Measurements from ENCODE around the gene C1orf35. TPM values are rescaled to one million over a fixed set of nuclear protein-coding genes. Genes with fewer than 3 reads are reported as not detected.

The C1orf35 gene
- total RNA-seq, 1 donor: 5.6 TPM

DNA sequence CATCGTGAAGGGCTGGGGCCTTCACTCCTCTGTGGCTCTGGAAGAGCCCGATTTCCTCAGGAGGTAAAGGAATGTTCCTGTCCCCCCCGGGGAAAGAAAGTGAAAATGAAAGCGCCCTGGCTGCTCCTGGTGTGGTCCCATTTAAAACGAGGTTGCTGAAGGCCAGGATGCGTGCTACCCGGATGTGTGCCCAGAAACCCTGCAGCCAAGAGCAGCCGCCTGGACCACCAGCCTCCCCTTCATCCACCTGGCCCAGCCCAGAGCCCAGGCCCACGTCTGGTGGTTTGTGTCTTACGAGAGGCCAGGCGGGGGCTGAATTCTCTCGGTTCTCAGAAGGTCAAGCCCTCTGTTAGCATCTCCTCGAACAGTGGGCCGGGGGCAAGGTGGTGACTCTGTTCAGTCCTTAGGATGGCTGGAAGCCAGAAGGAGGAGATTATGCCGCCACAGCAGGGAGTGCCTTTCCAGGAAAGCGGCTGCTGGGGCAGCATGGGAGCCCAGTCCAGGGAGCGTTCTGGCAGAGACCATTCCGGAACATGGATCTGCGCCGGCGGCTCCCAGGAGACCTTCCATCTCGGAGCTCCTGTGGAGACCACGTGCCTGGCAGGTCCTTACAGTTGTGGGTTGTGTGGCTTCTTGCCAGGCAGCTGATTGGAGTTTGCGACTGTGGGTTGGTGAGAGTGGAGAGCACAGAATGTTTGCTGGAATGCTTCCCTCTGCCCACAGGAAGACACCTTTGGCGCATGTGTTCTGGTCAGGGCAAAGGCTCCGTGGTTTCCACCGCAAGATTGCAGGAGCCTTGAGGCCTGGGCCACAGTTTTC, 38.3 kb upstream of the C1orf35 start:
- DNase-seq (ENCODE audit: low read depth): peak; percentile 81
- peak overlapping the region; percentile 94 for H3K4me3 ChIP-seq (ENCODE audit: low read depth, low read length)
- TF ChIP-seq, protein P1, sequence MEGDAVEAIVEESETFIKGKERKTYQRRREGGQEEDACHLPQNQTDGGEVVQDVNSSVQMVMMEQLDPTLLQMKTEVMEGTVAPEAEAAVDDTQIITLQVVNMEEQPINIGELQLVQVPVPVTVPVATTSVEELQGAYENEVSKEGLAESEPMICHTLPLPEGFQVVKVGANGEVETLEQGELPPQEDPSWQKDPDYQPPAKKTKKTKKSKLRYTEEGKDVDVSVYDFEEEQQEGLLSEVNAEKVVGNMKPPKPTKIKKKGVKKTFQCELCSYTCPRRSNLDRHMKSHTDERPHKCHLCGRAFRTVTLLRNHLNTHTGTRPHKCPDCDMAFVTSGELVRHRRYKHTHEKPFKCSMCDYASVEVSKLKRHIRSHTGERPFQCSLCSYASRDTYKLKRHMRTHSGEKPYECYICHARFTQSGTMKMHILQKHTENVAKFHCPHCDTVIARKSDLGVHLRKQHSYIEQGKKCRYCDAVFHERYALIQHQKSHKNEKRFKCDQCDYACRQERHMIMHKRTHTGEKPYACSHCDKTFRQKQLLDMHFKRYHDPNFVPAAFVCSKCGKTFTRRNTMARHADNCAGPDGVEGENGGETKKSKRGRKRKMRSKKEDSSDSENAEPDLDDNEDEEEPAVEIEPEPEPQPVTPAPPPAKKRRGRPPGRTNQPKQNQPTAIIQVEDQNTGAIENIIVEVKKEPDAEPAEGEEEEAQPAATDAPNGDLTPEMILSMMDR (IDR thresholded peaks at IDR 0.05; ENCODE audit: insufficient read depth, low read depth, low read length): no peak

DNA sequence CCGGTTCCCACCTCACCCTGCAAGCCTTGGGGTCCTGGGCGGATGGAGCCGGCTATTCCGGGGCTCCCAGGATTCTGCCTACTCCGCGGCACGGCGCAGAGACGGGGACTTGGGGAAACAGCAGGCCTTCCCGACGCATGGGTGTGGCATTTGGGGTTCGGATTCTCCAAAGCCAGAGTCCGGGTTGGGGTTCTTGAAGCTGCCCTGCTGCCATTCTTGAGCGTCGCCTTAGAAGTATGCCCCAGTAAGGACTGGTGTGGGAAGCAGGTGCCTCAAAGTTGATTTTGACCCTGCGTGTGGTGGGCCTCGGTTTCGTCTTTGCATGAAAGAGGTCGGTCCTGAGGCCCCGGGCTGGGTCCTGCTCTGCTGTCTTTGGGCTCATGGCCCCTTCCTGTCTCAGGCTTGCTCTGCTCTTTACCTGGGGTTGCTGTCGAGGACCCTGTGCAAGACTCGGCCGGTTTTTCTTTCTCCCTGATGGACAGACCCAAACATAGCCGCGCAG, 37.6 kb upstream of the C1orf35 start:
- DNase-seq (ENCODE audit: low read depth): peak; percentile 21
- H3K4me3 ChIP-seq (ENCODE audit: low read depth, low read length): peak overlapping the region; percentile 94

DNA sequence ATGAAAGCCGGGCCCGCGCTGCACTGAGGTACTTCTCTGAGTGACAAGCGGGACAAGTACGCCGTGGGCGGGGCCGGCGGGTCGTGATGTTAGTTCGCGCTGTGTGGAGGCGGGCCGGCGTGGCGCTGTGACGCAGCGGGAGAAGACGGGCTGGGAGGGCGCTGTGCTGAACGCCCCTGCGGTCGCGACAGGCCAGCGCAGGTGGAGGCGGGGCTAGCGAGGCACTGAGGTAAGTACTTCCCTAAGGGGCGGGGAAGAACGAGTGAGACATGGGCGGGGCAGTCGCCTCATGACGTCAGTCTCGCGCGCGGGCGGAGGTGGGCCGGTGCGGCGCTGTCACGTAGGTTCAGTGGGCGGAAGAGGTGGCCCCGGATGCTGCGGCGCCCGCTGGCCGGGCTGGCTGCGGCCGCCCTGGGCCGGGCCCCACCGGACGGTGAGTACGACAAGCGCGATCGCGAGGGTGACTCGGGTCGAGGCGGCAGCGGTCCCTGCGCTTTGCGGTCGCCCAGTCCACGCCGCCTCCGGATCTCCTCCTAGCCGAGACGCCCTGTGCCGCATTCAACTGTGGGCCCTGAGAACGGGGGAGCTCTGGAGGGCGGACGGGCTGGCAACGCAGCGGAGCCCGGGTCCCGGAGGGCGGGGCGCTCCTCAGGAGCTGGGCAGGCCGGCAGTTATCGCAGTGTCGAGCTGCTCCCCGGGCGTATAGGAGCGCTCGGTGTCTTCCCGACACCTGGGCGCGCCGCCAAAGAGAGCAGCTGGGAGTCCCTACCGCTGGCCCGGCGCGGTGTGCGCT, 37.0 kb upstream of the C1orf35 start, which contains the start of gene GUK1:
Gene GUK1 (plus strand): TSS at position 349 of the 793 bp plus-strand sequence. CDS start 24 bp downstream, at position 373.
- TF ChIP-seq, protein P1 (IDR thresholded peaks at IDR 0.05; ENCODE audit: insufficient read depth, low read depth, low read length): no peak
- DNase-seq (ENCODE audit: low read depth): peak; percentile 100

More for the DNA sequence above, 37.6 kb upstream of the C1orf35 start:
- TF ChIP-seq, protein P1 (IDR thresholded peaks at IDR 0.05; ENCODE audit: insufficient read depth, low read depth, low read length): no peak

DNA sequence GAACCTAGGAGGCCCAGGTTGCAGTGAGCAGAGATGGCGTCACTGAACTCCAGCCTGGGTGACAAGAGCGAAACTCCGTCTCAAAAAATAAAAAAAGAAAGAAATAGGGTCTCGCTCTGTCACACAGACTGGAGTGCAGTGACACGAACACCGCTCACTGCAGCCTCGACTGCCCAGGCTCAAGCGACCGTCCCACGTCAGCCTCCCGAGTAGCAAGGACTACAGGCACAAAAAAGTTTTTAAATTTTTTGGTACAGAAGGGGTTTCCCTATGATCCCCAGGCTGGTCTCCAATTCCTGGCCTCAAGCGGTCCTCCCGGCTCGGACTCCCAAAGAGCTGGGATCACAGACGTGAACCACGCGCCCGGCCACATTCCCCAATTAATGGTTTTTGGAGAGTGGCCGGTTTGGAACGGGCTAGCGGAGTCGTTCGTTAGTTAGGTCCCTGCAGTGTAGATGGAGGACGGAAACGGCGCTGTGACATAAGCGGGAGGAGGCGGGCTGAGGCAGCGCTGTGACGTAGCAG, 36.3 kb upstream of the C1orf35 start:
- peak overlapping the region; percentile 94 for H3K4me3 ChIP-seq (ENCODE audit: low read depth, low read length)
- DNase-seq (ENCODE audit: low read depth): no peak
- TF ChIP-seq, protein P1 (IDR thresholded peaks at IDR 0.05; ENCODE audit: insufficient read depth, low read depth, low read length): no peak

More for the DNA sequence above, 37.0 kb upstream of the C1orf35 start, which contains the start of gene GUK1:
- H3K4me3 ChIP-seq (ENCODE audit: low read depth, low read length): peak within 1 kb of the TSS; percentile 94

DNA sequence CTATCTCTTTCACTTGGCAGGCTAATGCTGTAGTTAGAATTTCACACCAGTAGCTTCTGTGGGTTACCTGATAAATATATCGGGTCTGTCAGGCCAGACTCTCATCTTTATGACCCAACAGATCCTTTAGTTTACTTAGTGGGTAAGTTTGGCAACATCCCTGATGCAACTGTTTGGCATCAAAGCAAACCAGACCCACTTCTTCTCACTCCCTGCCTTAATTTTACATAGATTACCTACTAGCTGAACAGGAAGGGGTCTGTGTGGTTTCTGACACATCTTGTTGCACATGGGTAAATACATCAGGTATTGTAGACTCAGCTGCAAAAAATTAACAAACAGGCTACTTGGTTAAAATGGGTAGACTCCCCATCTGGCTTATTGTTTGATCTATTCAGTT, 33.8 kb upstream of the C1orf35 start:
- DNase-seq (ENCODE audit: low read depth): peak; percentile 48
- TF ChIP-seq, protein P1 (IDR thresholded peaks at IDR 0.05; ENCODE audit: insufficient read depth, low read depth, low read length): no peak
- H3K4me3 ChIP-seq (ENCODE audit: low read depth, low read length): no peak overlapping the region

DNA sequence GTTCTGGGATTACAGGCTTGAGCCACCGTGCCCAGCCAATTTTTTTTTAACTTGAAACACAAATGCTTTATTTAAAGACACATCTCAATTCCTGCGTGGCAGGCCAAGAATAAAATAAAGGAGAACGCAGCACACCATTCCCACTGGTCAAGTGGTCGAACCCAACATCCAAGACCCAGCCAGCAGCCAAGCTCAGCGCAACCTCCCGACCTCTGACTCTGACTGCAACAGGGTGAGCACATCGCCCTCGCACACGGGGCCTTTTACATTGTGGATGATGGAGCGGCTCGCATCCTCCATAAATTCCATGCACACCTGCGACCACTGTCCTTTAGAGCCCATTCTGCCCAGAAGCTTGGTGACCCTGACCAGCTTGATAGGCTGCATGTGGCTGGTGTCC, 31.5 kb upstream of the C1orf35 start:
- DNase-seq (ENCODE audit: low read depth): no peak
- no peak overlapping the region for H3K4me3 ChIP-seq (ENCODE audit: low read depth, low read length)
- TF ChIP-seq, protein P1 (IDR thresholded peaks at IDR 0.05; ENCODE audit: insufficient read depth, low read depth, low read length): no peak
